Stimulated activated CD4-positive, alpha-beta T cell treated with anti-CD3 and anti-CD28 coated beads, Interleukin-1b, Interleukin-23, amount 100 ng/mL, for 48 hours (primary cell): ENCODE data around the gene FLYWCH2.

Experiments used
- DNase-seq: peaks from one replicate; pipeline ENCODE4 v3.0.0-alpha.2; 2020

FLYWCH2 gene

GRCh38 chr16:2854700-2855309 is 28.2 kb upstream of the FLYWCH2 start:
- no peak for DNase-seq

DNA sequence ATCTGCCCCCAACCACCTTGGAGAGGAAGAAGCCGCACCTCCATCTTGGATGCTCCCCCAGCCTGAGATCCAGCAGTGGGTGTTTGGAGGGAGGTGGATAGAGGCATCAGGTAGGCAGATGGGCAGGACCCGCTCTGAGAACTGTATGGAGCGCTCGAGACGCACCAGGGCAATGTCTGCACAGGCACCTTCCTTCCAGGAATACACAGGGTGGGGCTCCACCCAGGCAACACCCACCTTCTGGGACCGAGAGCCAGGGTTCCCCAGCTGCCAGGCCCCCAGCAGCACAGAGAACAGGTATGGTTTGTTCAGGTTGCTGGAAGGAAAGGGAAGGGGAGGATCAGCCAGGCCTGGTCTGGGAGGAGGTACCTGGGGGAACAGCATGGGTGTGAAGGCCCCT is 27.5 kb upstream of the FLYWCH2 start:
- DNase-seq = no peak

DNA sequence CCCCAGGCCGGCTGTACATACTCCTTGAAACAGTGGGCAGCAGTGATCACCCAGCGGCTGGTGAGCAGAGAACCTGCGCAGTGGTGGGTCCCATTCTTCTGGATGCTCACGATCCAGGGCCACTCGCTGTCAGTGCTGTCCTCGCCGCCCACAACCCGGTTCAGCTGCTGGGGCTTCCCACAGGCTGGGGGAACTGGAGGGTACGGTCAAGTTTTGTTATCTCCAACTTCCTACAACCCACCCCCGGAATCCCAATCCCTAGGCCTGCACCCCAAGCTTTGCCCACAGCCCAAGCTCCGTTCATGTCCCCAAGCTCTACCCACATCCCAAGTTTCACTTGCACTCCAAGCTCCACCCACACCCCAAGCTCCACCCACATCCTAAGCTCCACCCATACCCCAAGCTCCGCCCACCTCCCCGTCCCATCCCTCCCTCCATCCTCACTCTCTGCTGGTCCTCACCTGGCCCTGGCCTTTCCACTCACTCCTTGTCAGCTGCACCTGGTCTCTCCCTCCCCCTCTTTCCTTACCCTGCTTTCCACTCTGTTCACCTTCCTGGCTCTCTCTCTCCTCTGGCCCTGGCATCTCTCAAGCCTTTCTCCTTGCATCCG is 26.8 kb upstream of the FLYWCH2 start:
- DNase-seq = peak; percentile 26

DNA sequence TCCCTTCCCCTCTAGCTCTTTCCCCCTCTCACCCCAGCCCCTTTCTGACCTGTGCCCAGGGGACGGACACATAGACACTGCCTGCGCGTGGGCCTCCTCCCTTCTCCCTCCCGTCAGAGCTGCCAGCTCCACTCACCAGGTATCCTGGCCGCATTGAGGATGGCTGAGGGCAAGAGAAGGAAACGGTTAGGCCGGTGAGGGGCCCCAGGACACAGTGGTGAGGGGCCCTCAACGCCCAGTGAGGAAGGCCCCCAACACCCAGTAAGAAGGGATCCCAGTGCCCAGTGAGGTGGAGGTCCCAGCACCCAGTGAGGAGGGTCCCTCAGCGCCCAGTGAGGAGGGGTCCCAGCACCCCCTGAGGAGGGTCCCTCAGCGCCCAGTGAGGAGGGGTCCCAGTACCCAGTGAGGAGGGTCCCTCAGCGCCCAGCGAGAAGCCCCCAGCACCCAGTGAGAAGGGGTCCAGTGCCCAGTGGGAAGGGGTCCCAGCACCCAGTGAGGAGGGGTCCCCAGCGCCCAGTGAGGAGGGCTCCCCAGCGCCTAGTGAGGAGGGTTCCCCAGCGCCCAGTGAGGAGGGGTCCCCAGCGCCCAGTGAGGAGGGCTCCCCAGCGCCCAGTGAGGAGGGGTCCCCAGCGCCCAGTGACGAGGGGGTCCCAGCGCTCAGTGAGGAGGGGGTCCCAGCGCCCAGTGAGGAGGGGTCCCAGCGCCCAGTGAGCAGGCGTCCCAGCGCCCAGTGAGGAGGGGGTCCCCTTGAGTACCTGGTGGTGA is 26.1 kb upstream of the FLYWCH2 start:
- DNase-seq = no peak

GRCh38 chr16:2857451-2858244 is 25.4 kb upstream of the FLYWCH2 start, which contains the start of gene PRSS22:
Gene PRSS22, minus strand, starts transcription at chr16:2858170. Its CDS starts 66 bp downstream, at chr16:2858104.
- no peak for DNase-seq

DNA sequence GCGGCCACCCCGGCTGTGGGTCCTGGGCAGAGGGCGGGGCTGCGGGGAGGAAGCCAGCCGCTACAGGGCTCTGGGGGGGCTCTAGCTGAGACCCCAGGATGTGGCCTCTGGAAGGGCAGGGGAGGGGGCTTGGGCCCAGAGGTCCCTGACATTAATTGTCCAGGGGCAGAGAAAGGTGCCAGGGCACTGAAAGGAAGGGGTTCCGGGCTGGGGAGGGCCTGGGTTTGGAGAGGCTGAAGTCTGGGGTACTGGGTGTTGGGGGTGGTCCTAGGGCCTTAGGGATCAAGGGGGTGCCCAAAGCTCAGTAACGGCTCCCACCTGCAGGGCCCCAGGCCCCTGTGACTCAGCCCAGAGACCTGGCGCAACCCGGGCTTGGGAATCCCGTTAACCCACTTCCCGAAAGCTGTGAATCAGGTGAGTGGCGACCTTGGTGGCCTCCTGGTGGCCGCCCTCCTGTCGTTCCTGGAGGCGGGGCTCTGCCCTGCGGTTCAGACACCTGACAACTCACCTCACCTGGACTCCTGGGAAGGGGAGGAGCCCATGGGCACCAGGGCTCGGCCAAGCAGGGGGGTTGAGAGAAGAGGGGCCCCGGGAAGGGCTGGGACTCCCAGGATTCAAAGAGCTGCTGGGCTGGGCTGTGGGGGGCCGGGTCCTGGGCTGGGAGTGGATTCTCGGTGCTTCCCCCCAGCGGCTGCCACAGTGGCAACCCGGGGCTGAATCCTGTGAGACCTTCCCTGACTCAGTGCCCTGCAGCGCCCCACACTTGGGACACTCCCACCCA is 24.6 kb upstream of the FLYWCH2 start:
- DNase-seq = no peak

DNA sequence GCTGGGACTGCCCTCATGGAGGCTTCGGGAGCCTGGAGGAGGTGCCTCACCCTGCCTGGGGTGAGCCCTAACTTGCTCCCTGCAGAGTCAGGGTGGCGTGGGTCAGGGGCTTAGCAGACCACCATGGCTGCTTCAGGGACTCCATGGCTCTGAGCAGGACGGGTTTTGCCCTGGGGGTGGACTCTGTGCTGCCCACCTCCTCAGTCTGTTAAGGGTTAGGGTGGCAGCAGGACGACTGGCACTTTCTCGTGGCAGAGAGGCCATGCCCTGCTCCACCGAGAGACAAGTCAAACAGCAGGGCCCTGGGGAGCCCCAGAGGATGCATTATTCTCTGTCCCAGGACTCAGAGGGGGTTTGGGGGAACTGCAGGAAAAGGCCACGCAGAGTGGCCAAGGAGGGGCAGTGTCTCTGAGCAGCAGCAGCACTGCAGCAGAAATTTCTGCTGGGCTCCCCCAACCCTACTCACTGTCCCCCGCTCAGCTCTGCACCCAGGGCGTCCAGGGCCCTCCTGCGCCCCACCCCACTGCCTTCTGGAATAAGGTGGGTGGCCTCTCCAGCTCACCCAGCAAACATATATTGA is 23.2 kb upstream of the FLYWCH2 start:
- DNase-seq = no peak

GRCh38 chr16:2860826-2861567 is 22.0 kb upstream of the FLYWCH2 start:
- no peak for DNase-seq

- DNase-seq = no peak
Observed at GRCh38 chr16:2865651-2866050, 17.4 kb upstream of the FLYWCH2 start.

- no peak for DNase-seq
Observed at GRCh38 chr16:2866431-2866830, 16.6 kb upstream of the FLYWCH2 start.

- DNase-seq = no peak
Observed at GRCh38 chr16:2867661-2867986, 15.4 kb upstream of the FLYWCH2 start.

GRCh38 chr16:2867987-2868789 is 14.8 kb upstream of the FLYWCH2 start:
- peak; percentile 97 for DNase-seq

GRCh38 chr16:2871926-2872325 is 11.1 kb upstream of the FLYWCH2 start:
- no peak for DNase-seq

DNA sequence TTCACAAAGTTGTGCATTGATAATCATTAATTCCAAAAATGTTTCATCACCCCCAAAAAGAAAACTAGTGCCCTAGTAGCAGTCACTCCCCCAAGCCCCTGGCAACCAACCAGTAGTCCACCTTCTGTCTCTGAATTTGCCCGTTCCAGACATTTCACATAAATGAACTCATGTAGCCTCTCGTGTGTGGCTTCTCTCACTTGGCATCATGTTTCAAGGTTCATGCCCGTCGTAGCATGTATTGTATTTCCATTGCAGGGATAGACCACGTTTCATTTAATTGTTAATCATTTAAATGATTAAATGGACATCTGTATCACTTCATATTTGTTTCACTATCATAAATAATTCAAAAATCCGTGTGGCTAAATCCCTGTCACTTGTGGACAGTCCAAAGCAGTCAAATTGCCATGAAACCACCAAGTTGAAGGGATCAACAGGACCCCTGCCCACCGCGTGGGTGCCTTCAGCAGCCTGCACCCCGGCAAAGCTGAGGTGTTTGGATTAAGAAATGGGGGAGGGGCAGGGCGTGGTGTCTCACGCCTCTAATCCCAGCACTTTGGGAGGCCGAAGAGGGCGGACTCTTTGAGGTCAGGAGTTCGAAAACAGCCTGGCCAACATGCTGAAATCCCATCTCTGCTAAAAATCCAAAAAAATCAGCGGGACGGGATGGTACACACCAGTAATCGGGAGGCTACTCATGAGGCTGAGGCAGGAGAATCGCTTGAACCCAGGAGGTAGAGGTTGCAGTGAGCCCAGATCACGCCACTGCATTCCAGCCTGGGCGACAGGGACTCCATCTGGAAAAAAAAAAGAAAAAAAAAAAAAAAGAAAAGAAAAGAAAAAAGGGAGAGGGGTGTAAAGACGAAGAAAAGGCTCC is 8.7 kb upstream of the FLYWCH2 start:
- no peak for DNase-seq

- peak; percentile 70 for DNase-seq
Observed at GRCh38 chr16:2874912-2875362, 8.1 kb upstream of the FLYWCH2 start.

- no peak for DNase-seq
Observed at GRCh38 chr16:2879854-2880508, 3.0 kb upstream of the FLYWCH2 start.

DNA sequence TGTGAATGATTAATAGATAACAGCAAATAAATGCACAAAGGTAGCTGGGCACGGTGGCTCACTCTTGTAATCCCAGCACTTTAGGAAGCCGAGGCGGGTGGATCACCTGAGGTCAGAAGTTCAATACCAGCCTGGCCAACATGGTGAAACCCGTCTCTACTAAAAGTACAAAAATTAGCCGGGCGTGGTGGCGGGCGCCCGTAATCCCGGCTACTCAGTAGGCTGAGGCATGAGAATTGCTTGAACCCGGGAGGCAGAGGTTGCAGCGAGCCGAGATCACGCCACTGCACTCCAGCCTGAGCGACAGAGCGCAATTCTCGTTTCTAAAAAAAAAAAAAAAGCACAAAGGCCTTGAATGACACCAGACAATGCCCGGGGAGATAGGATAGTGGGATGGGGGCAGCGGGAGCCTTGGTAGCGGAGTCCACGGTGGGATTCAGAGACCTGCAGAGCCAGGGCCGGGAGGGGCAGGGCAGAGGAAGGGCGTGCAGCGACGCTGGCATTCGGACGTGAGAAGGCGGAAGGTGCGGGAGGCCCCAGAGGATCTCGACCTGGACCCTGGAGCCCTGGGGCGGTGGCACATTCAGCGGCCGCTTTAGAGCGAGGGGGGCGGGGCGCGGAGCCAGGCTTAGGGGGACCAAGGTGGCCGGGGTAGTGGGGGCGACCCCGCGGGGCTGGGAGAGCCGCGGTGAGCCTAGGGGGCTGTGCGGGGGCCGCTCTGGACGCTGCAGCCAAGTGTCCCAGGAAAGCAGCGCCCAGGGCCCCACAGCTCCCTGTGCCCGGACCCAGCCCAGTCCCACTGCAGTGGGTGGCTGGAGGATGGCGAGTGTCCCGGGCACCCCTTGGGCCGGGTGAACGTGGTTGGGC is 999 bp upstream of the FLYWCH2 start:
- DNase-seq = peak; percentile 28

GRCh38 chr16:2883458-2883908 is 468 bp downstream of the FLYWCH2 start:
- peak; percentile 22 for DNase-seq
